HG03064 (cell line): ENCODE results near the gene DSCAML1.

Source experiments
- ATAC-seq: cut with Tn5 transposase; IDR thresholded peaks from one replicate; pipeline ENCODE4 v1.9.1; 2021; ENCODE audit warnings: low read depth; ENCODE audit not compliant: unreplicated experiment

Gene DSCAML1

DNA sequence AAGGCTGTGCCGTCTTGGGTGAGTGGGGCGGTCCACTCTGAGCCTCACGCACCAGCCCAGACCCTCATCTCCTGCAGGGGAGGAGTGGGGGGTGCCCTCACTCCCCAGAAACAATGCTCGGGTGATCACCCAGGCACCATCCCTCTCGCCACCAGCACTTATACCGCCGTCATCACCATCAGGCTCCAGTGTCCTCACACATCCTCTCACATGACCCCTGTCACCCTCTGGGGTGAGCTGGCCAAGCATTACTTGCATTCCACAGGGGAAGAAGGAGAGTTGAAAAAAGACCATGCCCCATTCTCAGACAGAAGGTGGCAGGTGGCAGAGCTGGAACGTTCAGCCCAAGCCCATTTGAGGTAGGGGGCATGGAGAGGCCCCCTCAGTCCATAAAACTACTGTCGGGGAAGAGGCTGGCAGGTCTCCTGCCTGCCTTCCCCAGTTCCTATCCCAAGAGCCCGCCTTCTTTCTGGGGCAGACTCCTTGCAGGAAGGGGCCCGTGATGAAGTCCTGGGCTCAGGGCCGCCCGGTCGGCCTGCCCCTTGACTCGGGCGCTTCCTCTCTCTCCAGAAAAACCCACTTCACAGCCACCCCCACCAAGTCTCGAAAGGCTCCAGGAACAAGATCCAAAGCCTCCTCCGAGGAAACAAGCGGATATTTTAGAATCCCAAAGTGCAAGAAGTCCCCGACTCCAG is 153.3 kb downstream of the DSCAML1 start:
- no peak for ATAC-seq

GRCh38 chr11:117642835-117643234 is 154.2 kb downstream of the DSCAML1 start:
- ATAC-seq: no peak

DNA sequence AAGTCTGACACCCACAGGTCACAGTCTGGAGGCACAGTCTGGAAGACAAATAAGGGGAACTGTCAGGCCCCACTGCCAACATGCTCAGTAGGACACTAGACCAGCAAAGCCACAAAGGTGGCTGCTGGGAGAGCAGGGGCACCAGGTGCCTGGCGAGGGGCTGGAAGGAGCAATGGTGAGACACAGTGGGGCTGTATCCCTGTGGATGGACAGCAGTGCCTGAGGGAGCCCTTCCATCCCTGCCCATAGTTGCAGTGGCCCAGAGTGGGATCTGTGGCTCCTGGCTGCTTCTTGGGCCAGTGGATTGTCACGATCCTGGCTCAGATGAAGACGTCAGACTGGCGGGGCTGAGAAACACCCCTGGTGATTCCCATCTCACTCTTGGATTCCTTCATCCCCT is 154.6 kb downstream of the DSCAML1 start:
- ATAC-seq: no peak

DNA sequence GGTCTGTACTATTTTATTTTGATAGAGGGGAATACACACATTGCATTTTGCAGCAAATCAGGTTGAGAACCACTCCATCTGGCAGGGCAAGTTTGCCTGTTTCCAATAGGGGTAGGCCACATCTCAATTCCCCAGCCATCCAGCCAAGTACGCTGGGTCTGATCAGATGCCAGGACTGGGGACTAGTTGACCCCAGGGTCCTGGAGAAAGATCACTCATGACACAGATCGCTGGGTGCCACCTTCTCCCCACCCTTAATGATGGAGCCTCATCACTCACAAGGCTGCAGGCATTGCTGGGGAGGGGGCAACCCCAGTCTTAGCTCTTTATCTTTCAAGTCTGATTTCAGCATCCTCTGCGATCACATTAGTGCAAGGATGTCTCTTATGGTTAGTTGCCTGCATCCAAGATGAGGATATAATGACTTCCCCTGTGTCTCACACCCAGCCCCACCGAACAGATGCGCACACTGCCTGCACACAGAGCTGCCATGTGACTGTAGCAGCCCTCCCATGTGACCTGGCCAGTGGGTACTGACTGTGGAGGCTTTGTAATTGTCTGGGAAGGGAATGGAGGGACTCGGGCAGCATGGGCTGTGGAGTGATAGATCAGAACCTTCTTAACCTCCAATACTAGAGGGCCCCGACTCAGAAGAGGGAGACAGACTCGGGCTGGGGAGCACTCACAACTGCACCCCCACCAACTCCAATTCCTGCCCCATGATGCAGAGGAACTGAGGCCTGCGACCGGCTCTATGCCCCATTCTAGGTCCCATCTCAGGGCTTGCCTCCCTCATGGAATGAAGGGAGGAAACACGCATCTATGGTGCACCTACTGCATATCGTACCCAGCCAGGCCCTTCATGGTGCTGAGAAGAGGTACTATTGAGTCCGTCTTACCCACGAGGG is 155.8 kb downstream of the DSCAML1 start:
- no peak for ATAC-seq

GRCh38 chr11:117640041-117640440 is 157.0 kb downstream of the DSCAML1 start:
- no peak for ATAC-seq

GRCh38 chr11:117639601-117640000 is 157.4 kb downstream of the DSCAML1 start:
- ATAC-seq: no peak

DNA sequence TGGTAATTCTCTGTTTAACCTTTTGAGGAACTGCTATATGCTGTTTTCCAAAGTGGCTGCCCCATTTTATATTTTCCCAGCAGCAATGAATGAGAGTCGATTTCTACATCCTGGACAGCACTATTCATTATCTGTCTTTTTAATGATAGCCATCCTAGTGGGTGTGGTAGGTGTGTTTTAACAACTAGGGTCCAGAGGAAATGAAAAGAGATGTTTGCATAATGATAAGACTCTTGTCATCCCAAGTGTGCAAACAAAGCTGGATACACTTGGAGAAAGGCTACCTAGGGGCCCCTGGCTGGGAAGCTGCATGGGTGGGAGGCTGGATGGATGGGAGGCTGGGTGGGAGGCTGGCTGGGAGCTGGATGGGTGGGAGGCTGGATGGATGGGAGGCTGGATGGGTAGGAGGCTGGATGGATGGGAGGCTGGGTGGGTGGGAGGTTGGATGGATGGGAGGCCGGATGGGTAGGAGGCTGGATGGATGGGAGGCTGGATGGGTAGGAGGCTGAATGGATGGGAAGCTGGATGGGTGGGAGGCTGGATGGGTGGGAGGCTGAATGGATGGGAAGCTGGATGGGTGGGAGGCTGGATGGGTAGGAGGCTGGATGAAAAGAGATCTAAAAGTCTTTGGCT is 158.0 kb downstream of the DSCAML1 start:
- ATAC-seq: no peak

DNA sequence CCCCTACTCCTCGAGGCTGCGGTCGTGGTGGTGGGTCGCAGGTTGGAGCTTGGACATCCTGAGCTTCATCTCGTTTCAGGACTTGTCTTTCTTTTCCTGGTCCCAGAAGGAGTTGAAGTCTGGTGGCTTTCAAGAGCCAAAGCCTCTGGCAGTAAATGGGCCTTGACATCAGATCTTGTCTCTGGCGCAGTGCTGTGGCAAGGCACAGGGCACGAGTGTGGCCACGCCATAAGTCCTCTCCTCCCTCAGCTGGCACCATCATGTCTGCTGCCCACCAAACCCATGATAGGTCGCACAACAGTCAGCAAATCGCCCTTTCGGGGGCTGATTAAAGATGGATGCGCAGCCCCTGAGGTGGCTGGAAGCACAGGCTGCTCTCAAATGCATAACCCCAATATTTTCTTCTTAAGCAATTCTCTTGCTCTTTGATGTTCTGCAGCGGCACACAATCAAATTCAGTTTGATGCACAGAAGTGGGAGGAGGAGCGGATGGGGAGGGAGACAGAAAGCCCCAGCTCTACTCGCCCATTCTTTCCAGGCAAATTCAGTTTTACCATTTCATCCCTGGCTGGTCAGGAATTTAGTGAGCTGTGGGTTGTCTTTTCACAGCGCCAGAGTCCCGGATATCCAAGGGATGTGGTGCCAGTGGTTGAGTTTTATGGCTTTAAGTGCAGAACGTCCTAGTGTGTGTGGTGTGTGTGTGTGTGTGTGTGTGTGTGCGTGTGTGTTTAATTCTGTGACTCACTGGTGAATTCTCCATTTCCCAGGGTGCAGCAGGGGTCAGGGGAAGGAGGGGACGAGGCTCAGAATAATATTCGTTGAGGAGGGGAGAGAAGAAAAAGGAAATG is 162.0 kb downstream of the DSCAML1 start:
- ATAC-seq: no peak

- ATAC-seq: no peak
These were observed 162.8 kb downstream of the DSCAML1 start for GRCh38 chr11:117633976-117634755.

GRCh38 chr11:117633186-117633754 is 163.7 kb downstream of the DSCAML1 start:
- no peak for ATAC-seq

GRCh38 chr11:117632306-117632705 is 164.7 kb downstream of the DSCAML1 start:
- ATAC-seq: no peak

DNA sequence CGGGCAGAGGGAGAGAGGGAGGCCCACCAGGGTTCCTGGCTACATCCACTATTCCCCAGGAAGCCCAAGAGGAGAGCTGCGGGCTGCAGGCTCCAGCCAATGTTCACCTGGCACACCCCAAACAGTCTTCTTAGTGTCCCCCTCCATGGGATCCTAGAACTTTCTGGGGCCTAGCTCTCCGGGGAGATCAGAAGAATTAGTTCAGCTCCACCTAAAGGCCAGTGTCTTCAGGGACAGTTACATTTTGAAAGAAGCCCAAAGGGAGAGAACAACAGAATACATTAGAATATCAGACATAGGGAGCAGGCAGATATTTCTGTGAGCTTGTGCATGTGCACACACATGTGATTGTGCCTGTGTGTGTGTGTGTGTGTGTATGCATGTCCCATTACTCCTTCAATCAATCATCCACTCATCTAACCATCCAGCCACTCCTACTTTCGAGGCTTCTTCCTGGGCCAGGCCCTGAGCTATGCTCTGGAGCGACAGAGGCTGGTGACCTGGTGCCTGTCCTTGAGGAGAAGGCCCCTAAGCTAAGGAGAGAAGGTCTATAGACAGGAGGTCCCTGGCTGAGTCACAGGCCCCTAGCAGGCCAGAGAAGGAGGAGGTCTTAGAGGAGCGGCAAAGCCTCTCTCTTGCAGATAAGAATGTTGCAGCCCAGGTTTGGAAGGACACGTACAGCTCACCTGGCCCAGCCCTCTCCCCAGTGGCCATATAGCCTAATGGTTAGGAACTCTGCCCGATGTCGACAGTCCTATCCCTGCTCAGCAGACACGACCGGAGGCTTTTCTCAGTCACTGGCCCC is 165.5 kb downstream of the DSCAML1 start:
- ATAC-seq: no peak

- ATAC-seq: no peak
These were observed 167.0 kb downstream of the DSCAML1 start for GRCh38 chr11:117629891-117630538.

GRCh38 chr11:117629146-117629545 is 167.9 kb downstream of the DSCAML1 start:
- no peak for ATAC-seq

GRCh38 chr11:117627259-117627658 is 169.8 kb downstream of the DSCAML1 start:
- ATAC-seq: no peak

- ATAC-seq: no peak
These were observed 170.4 kb downstream of the DSCAML1 start for GRCh38 chr11:117626576-117626975.

DNA sequence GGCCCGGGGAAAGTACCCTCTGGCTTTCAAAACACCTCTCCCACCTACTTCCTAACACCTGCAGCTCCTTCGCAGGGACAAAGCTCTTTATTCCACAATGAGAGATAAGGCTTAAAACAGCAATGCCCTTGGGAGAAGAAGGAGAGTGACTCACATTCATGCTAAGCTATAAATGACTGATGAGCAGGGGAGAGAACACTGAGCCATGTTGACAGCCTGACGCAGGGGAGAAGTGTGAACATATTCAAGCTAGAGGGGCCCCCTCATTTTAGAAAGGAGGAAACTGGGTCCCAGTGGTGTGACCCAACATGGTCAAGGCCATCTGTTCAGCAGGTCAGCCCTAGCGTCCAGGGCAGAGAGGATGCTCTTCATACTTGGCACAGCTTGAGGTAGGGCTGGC is 171.8 kb downstream of the DSCAML1 start:
- ATAC-seq: no peak

DNA sequence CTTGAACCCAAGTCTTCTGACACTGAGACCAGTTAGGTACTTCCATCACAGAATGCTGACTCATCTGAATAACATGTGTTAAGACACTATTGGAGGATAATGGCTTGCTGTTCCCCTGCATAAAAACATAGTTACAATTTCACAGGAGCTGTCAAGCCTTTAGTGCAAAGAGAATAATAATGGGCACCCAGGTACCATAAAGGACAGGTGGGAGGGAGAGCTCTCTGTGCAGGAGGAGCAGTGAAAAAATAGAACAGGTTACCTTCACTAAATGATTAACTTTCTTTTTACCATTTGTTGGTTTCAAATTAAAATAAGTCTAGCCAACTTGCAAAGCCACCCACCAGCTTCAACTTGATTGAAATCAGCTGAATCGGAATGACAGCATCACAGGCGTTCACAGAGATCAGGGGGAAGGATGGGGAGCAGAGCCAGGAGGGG is 173.2 kb downstream of the DSCAML1 start:
- no peak for ATAC-seq
